H1 (cell line): ENCODE data around the gene LRRC32. TPM values are rescaled to one million over a fixed set of nuclear protein-coding genes. Genes with fewer than 3 reads are reported as not detected.

Source experiments
- CTCF ChIA-PET: fragments of 300-600 bp; sonication (Branson Sonifier 250); formaldehyde crosslinking; loops from one replicate; lab custom pipeline; 2021; ENCODE audit not compliant: partially characterized antibody; lab: Charles Lee
- POLR2A ChIA-PET: fragments of 300-600 bp; sonication (Branson Sonifier 250); formaldehyde crosslinking; loops from one replicate; lab custom pipeline; 2021; ENCODE audit warnings: inconsistent platforms; ENCODE audit not compliant: partially characterized antibody; lab: Charles Lee
- DNase-seq, 2 experiments: peaks; one replicate each; pipeline versions ENCODE4 v3.0.0 to v3.0.0-alpha.2; 2010 to 2022; ENCODE audit warnings: low spot score in 2 of 2, low read depth in 1 of 2, mixed read lengths in 1 of 2
- FAIRE-seq: peaks from 2 replicates; lab custom pipeline; 2011; peaks lifted over from hg19 to GRCh38; lab: Jason Lieb, UNC
- H2AFZ ChIP-seq: 2 replicates; pipeline ENCODE4 v1.8.1; 2012; ENCODE audit warnings: low read length, inconsistent platforms
- H2AK5ac ChIP-seq: 2 replicates; pipeline ENCODE4 v1.6.1; 2013; ENCODE audit warnings: low read depth, low read length
- H2BK120ac ChIP-seq: replicated peaks from 2 replicates; pipeline ENCODE3; 2013; ENCODE audit warnings: low read depth, low read length, inconsistent platforms
- H2BK12ac ChIP-seq: 2 replicates; pipeline ENCODE4 v1.6.1; 2013; ENCODE audit warnings: low read depth, low read length
- H2BK15ac ChIP-seq: 2 replicates; pipeline ENCODE4 v1.6.1; 2013; ENCODE audit warnings: low read length
- H2BK20ac ChIP-seq: 2 replicates; pipeline ENCODE4 v1.6.1; 2013; ENCODE audit warnings: low read length
- H2BK5ac ChIP-seq: 2 replicates; pipeline ENCODE4 v1.6.1; 2013; ENCODE audit warnings: low read depth, low read length
- H3K14ac ChIP-seq: 2 replicates; pipeline ENCODE4 v1.6.1; 2013; ENCODE audit warnings: inconsistent platforms; ENCODE audit not compliant: insufficient read length
- H3K18ac ChIP-seq: 2 replicates; pipeline ENCODE4 v1.6.1; 2013; ENCODE audit warnings: low read length; ENCODE audit errors: extremely low read depth
- H3K23ac ChIP-seq: 2 replicates; pipeline ENCODE4 v1.6.1; 2013; ENCODE audit warnings: inconsistent platforms; ENCODE audit not compliant: insufficient read length
- H3K23me2 ChIP-seq: 2 replicates; pipeline ENCODE4 v1.6.1; 2013; ENCODE audit warnings: low read depth, low read length
- H3K27ac ChIP-seq: 2 replicates; pipeline ENCODE4 v1.6.1; 2011; ENCODE audit warnings: low read depth, low read length, inconsistent platforms
- H3K27me3 ChIP-seq, 4 experiments: replicated peaks in 1 of 4; 1 replicate in 1 of 4; 2 replicates in 3 of 4; pipeline versions ENCODE4 v1.6.1 to v1.8.1; 2011 to 2013; ENCODE audit warnings: low read length in 3 of 4, mild to moderate bottlenecking in 3 of 4, inconsistent platforms in 2 of 4, mixed read lengths in 2 of 4, moderate library complexity in 1 of 4; ENCODE audit not compliant: control insufficient read depth in 3 of 4, insufficient read depth in 3 of 4; ENCODE audit errors: extremely low read depth in 1 of 4
- H3K36me3 ChIP-seq, 4 experiments: 2 replicates each; pipeline versions ENCODE4 v1.6.1 to v1.8.1; 2011 to 2013; ENCODE audit warnings: mild to moderate bottlenecking in 4 of 4, low read length in 3 of 4, moderate library complexity in 2 of 4, control low read depth in 1 of 4, inconsistent platforms in 1 of 4; ENCODE audit not compliant: insufficient read depth in 4 of 4, control insufficient read depth in 2 of 4
- H3K4ac ChIP-seq: replicated peaks from 2 replicates; pipeline ENCODE3; 2013; ENCODE audit warnings: low read length, low read depth, mixed read lengths, inconsistent platforms; ENCODE audit not compliant: insufficient read length
- H3K4me1 ChIP-seq, 4 experiments: replicated peaks in 1 of 4; 1 replicate in 1 of 4; 2 replicates in 3 of 4; pipeline versions ENCODE4 v1.6.1 to v1.8.1; 2011 to 2013; ENCODE audit warnings: low read length in 3 of 4, inconsistent platforms in 2 of 4, mixed read lengths in 1 of 4; ENCODE audit not compliant: insufficient read depth in 4 of 4, control insufficient read depth in 3 of 4
- H3K4me2 ChIP-seq, 2 experiments: 2 replicates each; pipeline versions ENCODE4 v1.6.1 to v1.8.1; 2011 to 2013; ENCODE audit warnings: low read depth in 2 of 2, low read length in 2 of 2, control low read depth in 1 of 2, inconsistent platforms in 1 of 2, mild to moderate bottlenecking in 1 of 2; ENCODE audit not compliant: insufficient read depth in 1 of 2
- H3K4me3 ChIP-seq, 4 experiments: fragments of 200-600, 300-600 bp in 1 of 4; sonication (generic), shearing (Covaris generic), sonication (Bioruptor Twin) in 1 of 4; 2 replicates each; pipeline versions ENCODE4 v1.5.1 to v1.8.1; 2011 to 2016; ENCODE audit warnings: low read length in 4 of 4, low read depth in 3 of 4, control low read depth in 2 of 4, inconsistent platforms in 2 of 4, mild to moderate bottlenecking in 2 of 4, mixed read lengths in 1 of 4, moderate library complexity in 1 of 4; ENCODE audit not compliant: insufficient read depth in 2 of 4; ENCODE audit errors: extremely low read depth in 1 of 4
- H3K56ac ChIP-seq: replicated peaks from 2 replicates; pipeline ENCODE3; 2013; ENCODE audit warnings: low read depth, mild to moderate bottlenecking, mixed read lengths, low read length, inconsistent platforms; ENCODE audit not compliant: insufficient read length
- H3K79me1 ChIP-seq: 2 replicates; pipeline ENCODE4 v1.6.1; 2013; ENCODE audit warnings: low read depth, low read length, control low read depth
- H3K79me2 ChIP-seq, 2 experiments: 2 replicates each; pipeline versions ENCODE4 v1.6.1 to v1.8.1; 2012 to 2013; ENCODE audit warnings: low read length in 2 of 2, mild to moderate bottlenecking in 2 of 2, inconsistent platforms in 1 of 2; ENCODE audit not compliant: insufficient read depth in 2 of 2, control insufficient read depth in 1 of 2
- H3K9ac ChIP-seq, 4 experiments: replicated peaks in 1 of 4; 1 replicate in 1 of 4; 2 replicates in 3 of 4; pipeline versions ENCODE4 v1.6.1 to v1.8.1; 2011 to 2013; ENCODE audit warnings: low read depth in 3 of 4, low read length in 3 of 4, control low read depth in 2 of 4, mild to moderate bottlenecking in 2 of 4, moderate library complexity in 2 of 4, inconsistent platforms in 1 of 4; ENCODE audit errors: extremely low read depth in 1 of 4
- H3K9me3 ChIP-seq, 2 experiments: 2 replicates each; pipeline versions ENCODE4 v1.6.1 to v1.8.1; 2012 to 2013; ENCODE audit warnings: mild to moderate bottlenecking in 2 of 2, moderate library complexity in 2 of 2, control low read depth in 1 of 2, inconsistent platforms in 1 of 2, low read depth in 1 of 2, low read length in 1 of 2, mixed read lengths in 1 of 2; ENCODE audit not compliant: insufficient read depth in 2 of 2
- H4K20me1 ChIP-seq, 2 experiments: replicated peaks in 1 of 2; 2 replicates each; pipeline versions ENCODE3 to v1.8.1; 2011 to 2013; ENCODE audit warnings: inconsistent platforms in 2 of 2, low read length in 2 of 2, mild to moderate bottlenecking in 1 of 2; ENCODE audit not compliant: insufficient read depth in 2 of 2, control insufficient read depth in 1 of 2
- H4K5ac ChIP-seq: 2 replicates; pipeline ENCODE4 v1.6.1; 2013; ENCODE audit warnings: low read length, low read depth, mixed read lengths, inconsistent platforms; ENCODE audit not compliant: insufficient read length
- H4K8ac ChIP-seq: 2 replicates; pipeline ENCODE4 v1.8.0; 2013; ENCODE audit warnings: mild to moderate bottlenecking, moderate library complexity, low read length, inconsistent platforms; ENCODE audit not compliant: insufficient read depth; ENCODE audit errors: extremely low read depth
- H4K91ac ChIP-seq: replicated peaks from 2 replicates; pipeline ENCODE3; 2013; ENCODE audit warnings: low read length, mixed read lengths, inconsistent platforms; ENCODE audit not compliant: insufficient read length
- ASH2L ChIP-seq: fragments of 200-600, 300-600 bp; sonication (generic); IDR thresholded peaks from one replicate; pipeline ENCODE4 v1.7.1; 2017; ENCODE audit warnings: low read length
- HDAC6 ChIP-seq: IDR thresholded peaks from one replicate; pipeline ENCODE4 v1.7.1; 2012; ENCODE audit warnings: low read depth, mild to moderate bottlenecking, inconsistent platforms, low read length, moderate library complexity
- MAFK ChIP-seq: IDR thresholded peaks from 2 replicates; pipeline ENCODE4 v1.6.1; 2012; ENCODE audit warnings: low read depth, mild to moderate bottlenecking, improper control_type of control experiment, low read length
- NRF1 ChIP-seq: IDR thresholded peaks from 2 replicates; pipeline ENCODE4 v1.6.1; 2011; ENCODE audit warnings: mild to moderate bottlenecking, low read depth, low read length, improper control_type of control experiment
- RAD21 ChIP-seq, 2 experiments: IDR thresholded peaks in 1 of 2; conservative IDR thresholded peaks in 1 of 2; 2 replicates each; pipeline ENCODE4 v1.6.1; 2011; ENCODE audit warnings: low read depth in 2 of 2, low read length in 2 of 2, improper control_type of control experiment in 1 of 2, inconsistent platforms in 1 of 2, mild to moderate bottlenecking in 1 of 2, moderate library complexity in 1 of 2
- RFX5 ChIP-seq: IDR thresholded peaks from 2 replicates; pipeline ENCODE4 v1.6.1; 2011; ENCODE audit warnings: low read depth, low read length, improper control_type of control experiment, borderline replicate concordance
- SP4 ChIP-seq: IDR thresholded peaks from 2 replicates; pipeline ENCODE4 v1.6.1; 2012; ENCODE audit warnings: low read length, inconsistent platforms
- SRF ChIP-seq: IDR thresholded peaks from 2 replicates; pipeline ENCODE4 v1.6.1; 2011; ENCODE audit warnings: mild to moderate bottlenecking, low read depth, low read length, moderate library complexity
- TBP ChIP-seq: IDR thresholded peaks from 2 replicates; pipeline ENCODE4 v1.6.1; 2011; ENCODE audit warnings: low read depth, low read length, improper control_type of control experiment
- WGBS, 2 experiments: shearing (Covaris generic) in 1 of 2; methylation state at CpG; one replicate each; pipeline versions ENCODE4 v1.1.6 to v1.1.7; 2013 to 2015; ENCODE audit warnings: low lambda C conversion rate in 2 of 2, mixed read lengths in 2 of 2, inconsistent platforms in 1 of 2, low coverage in 1 of 2, missing lambda C conversion rate in 1 of 2; ENCODE audit not compliant: insufficient replicate concordance in 2 of 2, insufficient coverage in 1 of 2, insufficient read length in 1 of 2; ENCODE audit errors: extremely low coverage in 1 of 2, missing lambda C conversion rate in 1 of 2; 5-methylcytosine and 5-hydroxymethylcytosine counted together
- polyA plus RNA-seq, 7 experiments: library from polyadenylated mRNA; depleted of rRNA in 3 of 7; stranded (reverse) in 5 of 7; unstranded in 2 of 7; fragments of >200 nt in 5 of 7; fragments of 200-250 nt in 2 of 7; gene quantifications; 1 replicate in 5 of 7; 2 replicates in 1 of 7; 4 replicates in 1 of 7; pipeline versions ENCODE4 v1.2.1 to v1.2.3, GENCODE V29; 2011 to 2013; ENCODE audit warnings: missing spikeins in 2 of 7, mixed read lengths in 2 of 7
- total RNA-seq: library from RNA; stranded (reverse); fragmentation: NEBNext Ultra II Directional; extraction: Animal tissue kit (Norgen Biotek cat#: 25700); gene quantifications from 2 replicates; pipeline ENCODE4 v1.2.1, GENCODE V29; 2021
- TF ChIP-seq, protein P1 (sequence below): IDR thresholded peaks from 2 replicates; pipeline ENCODE4 v1.6.1; 2012; ENCODE audit warnings: low read length, inconsistent platforms

The LRRC32 gene
- total and polyA plus RNA-seq, 2 of the 8 experiments (the other 6 are each of a cell fraction or from before 2014, with no cell fraction given): 0.99 to 1.9 TPM

DNA sequence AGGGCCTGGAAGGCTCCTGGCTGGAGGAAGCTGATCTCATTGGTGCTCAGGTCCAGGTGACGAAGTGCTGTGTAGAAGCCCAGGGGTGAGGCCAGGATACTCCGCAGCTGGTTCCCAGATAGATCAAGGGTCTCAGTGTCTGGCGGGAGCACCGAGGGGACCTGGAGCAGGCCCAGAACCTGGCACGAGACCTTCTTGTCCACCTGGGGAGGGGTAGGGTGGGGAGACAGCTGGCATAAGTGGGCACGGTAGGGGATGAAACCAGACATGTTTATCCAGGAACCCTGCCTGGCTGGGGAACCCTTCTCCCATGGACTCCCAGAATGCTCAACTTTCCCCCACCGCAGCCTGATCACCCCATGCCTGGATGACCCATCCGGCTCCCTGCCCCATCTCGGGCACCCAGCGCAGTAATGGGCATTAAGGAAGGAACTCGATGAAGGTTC is 9.2 kb downstream of the LRRC32 start:
- Histone ChIP-seq H3K56ac (no peak overlapping the region), H4K91ac (no peak overlapping the region), H3K23ac (no peak overlapping the region), H4K20me1 (no peaks in the 10 kb centered on the region), H4K8ac (no peak overlapping the region; the same call in 1 of the 2 replicates), H2BK15ac (no peak overlapping the region), H2AFZ (no peak overlapping the region), H3K9ac (no peak overlapping the region), H2BK5ac (no peak overlapping the region), H3K18ac (no peak overlapping the region), H3K79me1 (no peaks in the 10 kb centered on the region), H4K5ac (no peak overlapping the region), H3K27me3 (no peaks in the 10 kb centered on the region), H2BK20ac (no peak overlapping the region), H2AK5ac (no peak overlapping the region), H3K9me3 (no peaks in the 10 kb centered on the region), H3K4me3 (no peak overlapping the region), H3K36me3 (no peaks in the 10 kb centered on the region), H2BK120ac (no peak overlapping the region), H3K23me2 (no peaks in the 10 kb centered on the region), H3K14ac (no peak overlapping the region), H3K4ac (no peak overlapping the region), H3K4me2 (no peak overlapping the region), H2BK12ac (peak overlapping the region; percentile 27; the same call in 1 of the 2 replicates), H3K79me2 (no peaks in the 10 kb centered on the region), H3K4me1 (peaks cover 0 to 13% (median 1%) of the 10 kb centered on the region in 4 experiments; a peak in 4 of 7 replicates), H3K27ac (no peak overlapping the region)
- DNase-seq (no peak), FAIRE-seq (no peak)
- no peak for TF ChIP-seq HDAC6
- no peak for TF ChIP-seq NRF1
- TF ChIP-seq MAFK: no peak
- TF ChIP-seq ASH2L: no peak
- no peak for TF ChIP-seq RFX5
- TF ChIP-seq, protein P1, sequence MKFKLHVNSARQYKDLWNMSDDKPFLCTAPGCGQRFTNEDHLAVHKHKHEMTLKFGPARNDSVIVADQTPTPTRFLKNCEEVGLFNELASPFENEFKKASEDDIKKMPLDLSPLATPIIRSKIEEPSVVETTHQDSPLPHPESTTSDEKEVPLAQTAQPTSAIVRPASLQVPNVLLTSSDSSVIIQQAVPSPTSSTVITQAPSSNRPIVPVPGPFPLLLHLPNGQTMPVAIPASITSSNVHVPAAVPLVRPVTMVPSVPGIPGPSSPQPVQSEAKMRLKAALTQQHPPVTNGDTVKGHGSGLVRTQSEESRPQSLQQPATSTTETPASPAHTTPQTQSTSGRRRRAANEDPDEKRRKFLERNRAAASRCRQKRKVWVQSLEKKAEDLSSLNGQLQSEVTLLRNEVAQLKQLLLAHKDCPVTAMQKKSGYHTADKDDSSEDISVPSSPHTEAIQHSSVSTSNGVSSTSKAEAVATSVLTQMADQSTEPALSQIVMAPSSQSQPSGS: no peak
- TF ChIP-seq RAD21 (IDR thresholded peaks at IDR 0.05 in 1 of 2, conservative IDR thresholded peaks at IDR 0.05 in 1 of 2; ENCODE audit: low read depth in 2 of 2, low read length in 2 of 2): no peak
- TF ChIP-seq SP4: no peak
- TF ChIP-seq SRF: no peak
- no peak for TF ChIP-seq TBP
- ChIA-PET POLR2A (no interaction called here), CTCF (interaction anchor here (1.5 to 2.1 kb wide), 3 partner anchors 8 to 63 kb away, joined by 4 to 8 read pairs (median 6); no protein-coding TSS in a partner anchor)
- WGBS, 2 experiments: 90% methylated on average over 11 of the region's 11 CpGs; no CpG with 5 or more reads in 1 of the 2 experiments
